ENCODE data around the gene PPP3CA.
"Not testable (repeated sequence)": the region's sequence is repeated elsewhere in the genome, so short reads cannot be mapped to it uniquely, and the experiment has no call there.

DNA sequence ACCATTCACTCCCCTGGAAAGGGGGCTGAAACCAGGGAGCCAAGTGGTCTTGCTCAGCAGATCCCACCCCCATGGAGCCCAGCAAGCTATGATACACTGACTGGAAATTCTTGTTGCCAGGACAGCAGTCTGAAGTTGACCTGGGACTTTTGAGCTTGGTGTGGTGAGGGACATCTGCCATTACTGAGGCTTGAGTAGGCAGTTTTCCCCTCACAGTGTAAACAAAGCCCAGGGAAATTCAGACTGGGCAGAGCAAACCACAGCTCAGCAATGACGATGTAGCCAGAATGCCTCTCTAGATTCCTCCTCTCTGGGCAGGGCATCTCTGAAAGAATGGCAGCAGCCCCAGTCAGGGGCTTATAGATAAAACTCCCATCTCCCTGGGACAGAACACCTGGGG, 218.4 kb downstream of the PPP3CA start:
- not testable (repeated sequence) for TF ChIP-seq POLR2A (IDR thresholded peaks at IDR 0.05; ENCODE audit: extremely low read depth, insufficient read length); CTCF (IDR thresholded peaks at IDR 0.05; ENCODE audit: low read depth, low read length); MAX (IDR thresholded peaks at IDR 0.05; ENCODE audit: low read depth, low read length)

All from NB4 (cell line).